Astrocyte of the spinal cord (primary cell): ENCODE results near the gene NBL1.

Experiments used
- DNase-seq: peaks from one replicate; pipeline ENCODE4 v3.0.0; 2011; ENCODE audit warnings: low read depth, low spot score
- H3K4me3 ChIP-seq: 2 replicates; pipeline ENCODE4 v1.5.1; 2011; ENCODE audit warnings: low read depth, mild to moderate bottlenecking, low read length, moderate library complexity
- in situ Hi-C: cut with HindIII; loops from 2 replicates; pipeline ENCODE4 v1.10.0; 2017; ENCODE audit warnings: low sequenced_read_pairs
- TF ChIP-seq, protein P1 (sequence below): IDR thresholded peaks from 2 replicates; pipeline ENCODE4 v1.5.1; 2012; ENCODE audit warnings: low read depth, mild to moderate bottlenecking, low read length, inconsistent platforms

The NBL1 gene

DNA sequence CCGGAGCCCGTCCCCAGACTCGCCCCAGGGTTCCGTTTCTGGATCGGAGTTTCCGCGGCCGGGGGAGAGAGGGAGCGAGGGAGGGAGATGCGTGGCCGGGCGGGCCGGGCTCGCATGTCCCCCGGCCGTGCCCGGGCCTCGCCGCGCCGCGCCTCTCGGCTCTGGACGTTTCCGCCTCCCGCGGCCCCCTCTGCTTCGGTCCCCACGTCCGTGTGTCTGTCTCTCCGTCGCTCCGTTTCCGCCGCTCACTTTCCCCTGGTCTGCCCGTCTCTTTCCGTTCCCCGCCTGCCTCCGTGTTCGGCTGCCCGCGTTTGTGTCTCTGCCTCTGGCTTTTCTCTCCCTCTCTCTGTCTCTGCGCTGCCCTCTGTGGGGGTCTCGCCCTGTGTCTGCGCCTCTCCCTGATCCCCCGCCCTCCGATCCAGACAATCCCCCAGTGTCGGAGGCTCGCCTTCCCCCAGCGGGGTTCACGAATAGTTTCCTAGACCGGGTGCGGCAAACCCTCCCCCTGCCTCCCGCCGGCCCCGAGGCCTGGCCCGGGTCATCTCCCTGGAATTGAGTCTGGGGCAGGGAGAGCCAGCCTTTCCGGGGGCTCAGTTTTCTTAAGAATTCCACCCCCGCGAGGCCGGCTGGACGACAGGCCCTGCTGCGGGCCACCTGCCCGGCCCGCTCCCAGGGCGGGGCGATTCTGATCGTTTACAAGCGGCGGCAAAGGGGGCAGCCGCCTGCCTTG is 735 bp downstream of the NBL1 start:
- in situ Hi-C loops, result loop anchor here (25.0 kb wide), 2 partner anchors 208 to 308 kb away; no protein-coding TSS in a partner anchor
- TF ChIP-seq, protein P1, sequence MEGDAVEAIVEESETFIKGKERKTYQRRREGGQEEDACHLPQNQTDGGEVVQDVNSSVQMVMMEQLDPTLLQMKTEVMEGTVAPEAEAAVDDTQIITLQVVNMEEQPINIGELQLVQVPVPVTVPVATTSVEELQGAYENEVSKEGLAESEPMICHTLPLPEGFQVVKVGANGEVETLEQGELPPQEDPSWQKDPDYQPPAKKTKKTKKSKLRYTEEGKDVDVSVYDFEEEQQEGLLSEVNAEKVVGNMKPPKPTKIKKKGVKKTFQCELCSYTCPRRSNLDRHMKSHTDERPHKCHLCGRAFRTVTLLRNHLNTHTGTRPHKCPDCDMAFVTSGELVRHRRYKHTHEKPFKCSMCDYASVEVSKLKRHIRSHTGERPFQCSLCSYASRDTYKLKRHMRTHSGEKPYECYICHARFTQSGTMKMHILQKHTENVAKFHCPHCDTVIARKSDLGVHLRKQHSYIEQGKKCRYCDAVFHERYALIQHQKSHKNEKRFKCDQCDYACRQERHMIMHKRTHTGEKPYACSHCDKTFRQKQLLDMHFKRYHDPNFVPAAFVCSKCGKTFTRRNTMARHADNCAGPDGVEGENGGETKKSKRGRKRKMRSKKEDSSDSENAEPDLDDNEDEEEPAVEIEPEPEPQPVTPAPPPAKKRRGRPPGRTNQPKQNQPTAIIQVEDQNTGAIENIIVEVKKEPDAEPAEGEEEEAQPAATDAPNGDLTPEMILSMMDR, result no peak
- peak overlapping the region; percentile 65 for H3K4me3 ChIP-seq
- no peak for DNase-seq

DNA sequence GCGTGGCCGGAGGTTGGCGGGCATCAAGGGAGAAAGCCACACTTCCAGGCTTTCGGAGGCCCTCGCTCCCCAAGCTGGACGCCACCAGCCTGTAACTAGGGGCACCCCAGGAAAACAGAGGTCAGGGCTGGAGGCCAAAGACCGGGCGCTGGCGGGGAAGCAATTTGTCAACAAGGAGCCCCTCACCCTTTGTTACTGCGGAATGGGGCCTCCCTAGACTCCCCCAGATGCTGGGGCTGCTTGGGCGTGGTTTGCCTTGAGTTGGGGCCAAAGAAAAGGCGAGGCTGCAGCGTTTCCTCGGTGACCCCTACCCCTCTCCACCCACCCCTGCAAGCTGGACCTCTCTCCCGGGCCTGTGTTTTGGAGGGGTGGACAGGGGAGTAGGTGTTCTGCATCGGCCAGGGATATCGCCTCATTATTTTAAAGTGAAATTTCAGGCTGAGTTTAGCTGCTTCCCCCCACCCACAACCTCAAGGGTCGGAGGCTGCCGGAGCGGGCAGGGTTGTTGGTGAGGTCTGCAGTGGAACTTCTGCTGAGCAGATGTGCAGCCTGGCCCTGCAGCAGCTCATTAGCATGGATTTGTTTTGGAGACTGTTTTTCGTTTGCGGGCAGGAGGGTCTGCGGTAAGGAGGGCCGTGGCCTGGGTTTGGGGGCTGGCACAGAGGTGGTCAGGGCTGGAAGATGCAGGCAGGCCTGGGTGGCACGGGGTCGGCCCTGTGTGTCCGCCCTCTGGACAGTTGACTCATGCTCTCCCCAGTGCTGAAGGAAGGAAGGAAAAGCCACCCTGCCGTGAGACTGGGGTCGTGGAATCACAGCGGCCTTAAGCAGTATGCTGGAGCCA is 1.5 kb downstream of the NBL1 start:
- peak overlapping the region; percentile 65 for H3K4me3 ChIP-seq
- TF ChIP-seq, protein P1, result no peak
- in situ Hi-C loops, result loop anchor here (25.0 kb wide), 2 partner anchors 208 to 308 kb away; no protein-coding TSS in a partner anchor
- DNase-seq, result peak; percentile 28

DNA sequence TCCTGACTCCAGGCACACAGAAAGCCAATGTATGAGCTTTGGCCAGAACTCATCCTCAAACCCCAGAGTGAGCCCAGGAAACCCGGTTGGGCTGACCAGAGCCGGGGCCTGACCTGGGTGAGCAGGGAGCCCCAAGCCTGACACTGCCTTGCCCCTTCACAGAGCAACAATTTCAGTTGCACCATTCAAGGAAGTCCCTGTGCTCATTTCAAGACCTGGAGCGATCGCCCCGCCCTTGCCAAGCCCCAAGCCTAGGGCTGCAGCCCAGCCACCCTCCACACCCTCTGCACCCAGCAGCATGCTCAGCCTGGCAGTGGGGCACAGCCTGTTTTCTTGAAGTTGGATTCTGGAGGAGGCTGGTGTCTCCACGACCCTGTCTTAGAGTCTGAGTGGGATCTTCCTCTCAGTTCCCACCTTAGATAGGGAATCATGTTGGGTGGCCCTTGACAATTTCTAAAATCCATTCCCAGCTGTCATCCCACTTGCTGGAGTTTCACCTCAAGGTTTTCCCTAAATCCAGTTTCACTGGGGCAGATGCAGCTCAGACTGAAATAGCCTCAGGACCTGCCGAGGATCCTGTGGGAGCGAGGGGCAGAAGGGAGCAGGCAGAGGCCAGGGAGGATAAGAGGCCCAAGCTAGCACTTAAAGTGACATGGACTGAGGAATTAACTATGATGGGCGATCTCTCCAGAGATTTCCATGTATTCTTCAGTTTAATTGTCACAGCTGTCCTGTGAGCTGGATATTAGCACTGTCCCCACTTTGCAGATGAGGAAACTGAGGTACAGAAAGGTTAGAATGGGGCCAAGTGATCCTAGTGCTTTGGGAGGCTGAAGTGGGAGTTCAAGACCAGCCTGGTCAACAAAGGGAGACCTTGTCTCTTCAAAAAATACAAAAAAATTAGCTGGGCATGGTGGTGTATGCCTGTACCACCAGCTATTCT is 2.5 kb downstream of the NBL1 start:
- TF ChIP-seq, protein P1, result no peak
- in situ Hi-C loops, result loop anchor here (25.0 kb wide), 2 partner anchors 209 to 309 kb away; no protein-coding TSS in a partner anchor
- H3K4me3 ChIP-seq, result peak overlapping the region; percentile 65
- DNase-seq, result no peak

DNA sequence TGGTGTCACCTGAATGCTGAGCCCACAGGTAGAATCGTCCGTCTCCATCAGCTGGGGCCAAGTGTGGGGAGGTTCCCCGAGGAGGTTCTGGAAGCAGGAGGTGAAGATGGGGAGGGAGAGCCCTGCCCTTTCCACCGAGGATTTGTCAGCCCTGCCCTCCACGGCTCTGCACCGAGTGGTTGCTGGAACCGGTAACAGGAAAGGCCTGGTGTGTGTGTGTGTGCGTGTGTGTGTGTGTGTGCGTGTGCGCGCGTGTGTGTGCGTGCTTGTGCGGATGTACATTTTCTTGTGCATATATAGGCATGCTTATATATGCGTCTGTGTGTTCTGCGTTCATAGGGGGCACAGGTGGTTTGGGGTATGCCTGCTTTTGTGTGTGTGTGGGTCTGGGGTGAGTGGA is 3.5 kb downstream of the NBL1 start:
- peak overlapping the region; percentile 65 for H3K4me3 ChIP-seq
- in situ Hi-C loops, result loop anchor here (25.0 kb wide), 2 partner anchors 210 to 310 kb away; no protein-coding TSS in a partner anchor
- TF ChIP-seq, protein P1, result no peak
- no peak for DNase-seq

DNA sequence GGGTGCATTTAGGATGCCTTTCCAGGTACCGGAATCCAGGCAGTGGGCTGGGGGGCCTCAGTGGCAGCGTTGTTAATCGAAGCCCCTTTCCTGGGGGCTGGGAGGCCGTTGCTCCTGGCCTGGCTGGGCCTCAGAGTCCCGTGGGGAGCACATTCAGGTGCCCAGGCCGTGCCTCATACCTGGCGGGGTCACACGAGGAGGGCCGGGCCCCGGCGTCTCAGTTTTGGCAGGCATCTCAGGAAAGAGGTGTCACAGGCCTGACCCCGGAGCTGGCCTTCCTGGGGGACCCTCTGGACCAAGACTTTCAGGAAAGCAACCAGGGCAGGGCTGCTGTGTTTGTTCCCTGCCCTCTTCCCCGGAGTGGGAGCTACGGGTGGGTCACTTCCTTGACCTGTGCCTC is 4.1 kb downstream of the NBL1 start:
- TF ChIP-seq, protein P1, result no peak
- in situ Hi-C loops, result loop anchor here (25.0 kb wide), 2 partner anchors 211 to 311 kb away; no protein-coding TSS in a partner anchor
- H3K4me3 ChIP-seq, result no peak overlapping the region
- no peak for DNase-seq

DNA sequence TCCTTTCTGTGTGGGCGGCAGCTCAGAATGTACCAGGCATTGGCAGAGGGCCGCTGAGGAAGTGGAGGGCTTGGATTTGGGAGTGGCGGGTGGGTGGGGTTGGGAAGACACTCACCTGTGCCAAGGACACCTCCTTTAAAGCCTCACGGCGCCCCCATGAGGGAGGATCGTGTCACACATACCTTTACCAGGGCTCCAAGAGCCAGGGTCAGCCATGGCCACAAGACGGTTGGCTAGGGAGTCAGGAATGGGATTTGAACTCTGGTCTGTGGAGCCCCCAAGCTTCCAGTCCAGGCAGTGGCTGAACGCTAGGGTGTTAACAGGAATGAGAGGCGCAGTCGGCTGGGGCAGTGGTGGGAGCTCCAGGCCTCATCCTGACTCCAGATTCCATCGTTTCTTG is 4.6 kb downstream of the NBL1 start:
- H3K4me3 ChIP-seq, result no peak overlapping the region
- no peak for DNase-seq
- TF ChIP-seq, protein P1, result no peak
- in situ Hi-C loops, result loop anchor here (25.0 kb wide), 2 partner anchors 211 to 311 kb away; no protein-coding TSS in a partner anchor
